ENCODE data around the gene MPV17L2. TPM values are rescaled to one million over a fixed set of nuclear protein-coding genes. Genes with fewer than 3 reads are reported as not detected.

The MPV17L2 gene
- total RNA-seq, 1 experiment from 2014 or later, result 12.9 TPM

- intact Hi-C loops (cut with micrococcal nuclease), result no loop called here
- H3K9me3 Mint-ChIP-seq (ENCODE audit: unreplicated experiment), result no peaks in the 10 kb centered on the region
- no TSS peak for BruUV-seq (replicated peaks)
- no peak overlapping the region for H3K27ac Mint-ChIP-seq (ENCODE audit: low read depth, unreplicated experiment)
- no peaks in the 10 kb centered on the region for H3K4me1 Mint-ChIP-seq (ENCODE audit: insufficient read depth, unreplicated experiment)
- no peaks in the 10 kb centered on the region for H3K27me3 Mint-ChIP-seq (ENCODE audit: insufficient read depth, unreplicated experiment)
- H3K4me3 Mint-ChIP-seq (ENCODE audit: unreplicated experiment), result no peak overlapping the region
- no peak for TF ChIP-seq CTCF (IDR thresholded peaks at IDR 0.05; ENCODE audit: unreplicated experiment)
- H3K36me3 Mint-ChIP-seq (ENCODE audit: insufficient read depth, unreplicated experiment), result no peaks in the 10 kb centered on the region
- POLR2A ChIA-PET, result interaction anchor here (0.7 kb wide), 1 partner anchor 11 kb away, joined by 3 read pairs; no protein-coding TSS in a partner anchor
- DNase-seq (ENCODE audit: unreplicated experiment), result no peak
- CTCF ChIA-PET, result interaction anchor here (0.6 to 0.7 kb wide), 3 partner anchors 34 to 143 kb away, joined by 3 to 4 read pairs (median 3); no protein-coding TSS in a partner anchor
Measured at GRCh38 chr19:18185538-18185937, 7.5 kb upstream of the MPV17L2 start.

- intact Hi-C loops (cut with micrococcal nuclease), result no loop called here
- DNase-seq (ENCODE audit: unreplicated experiment), result no peak
- H3K27me3 Mint-ChIP-seq (ENCODE audit: insufficient read depth, unreplicated experiment), result no peaks in the 10 kb centered on the region
- BruUV-seq (replicated peaks), result no TSS peak
- H3K9me3 Mint-ChIP-seq (ENCODE audit: unreplicated experiment), result no peaks in the 10 kb centered on the region
- ChIA-PET POLR2A (interaction anchor here (0.6 to 4.7 kb wide), 2 partner anchors 15 to 157 kb away, joined by 3 to 35 read pairs; partner anchors contain the start of gene IFI30), CTCF (interaction anchor here (0.6 kb wide), 1 partner anchor 18 kb away, joined by 3 read pairs; no protein-coding TSS in a partner anchor)
- H3K4me1 Mint-ChIP-seq (ENCODE audit: insufficient read depth, unreplicated experiment), result peaks cover 12% of the 10 kb centered on the region
- H3K36me3 Mint-ChIP-seq (ENCODE audit: insufficient read depth, unreplicated experiment), result peaks cover 10% of the 10 kb centered on the region
- H3K27ac Mint-ChIP-seq (ENCODE audit: low read depth, unreplicated experiment), result no peak overlapping the region
- TF ChIP-seq CTCF (IDR thresholded peaks at IDR 0.05; ENCODE audit: unreplicated experiment), result no peak
- H3K4me3 Mint-ChIP-seq (ENCODE audit: unreplicated experiment), result no peak overlapping the region
Measured at GRCh38 chr19:18190278-18190677, 2.7 kb upstream of the MPV17L2 start.

GRCh38 chr19:18191640-18192062 is 1.4 kb upstream of the MPV17L2 start:
- Mint-ChIP-seq H3K9me3 (ENCODE audit: unreplicated experiment) (no peaks in the 10 kb centered on the region), H3K27ac (ENCODE audit: low read depth, unreplicated experiment) (peak overlapping the region; percentile 72), H3K27me3 (ENCODE audit: insufficient read depth, unreplicated experiment) (no peaks in the 10 kb centered on the region), H3K4me1 (ENCODE audit: insufficient read depth, unreplicated experiment) (peaks cover 12% of the 10 kb centered on the region), H3K4me3 (ENCODE audit: unreplicated experiment) (peak overlapping the region; percentile 78), H3K36me3 (ENCODE audit: insufficient read depth, unreplicated experiment) (peaks cover 15% of the 10 kb centered on the region)
- ChIA-PET POLR2A (interaction anchor here (0.6 to 4.9 kb wide), 30 partner anchors 9 to 380 kb away, joined by 3 to 147 read pairs (median 8); partner anchors contain the start of genes IFI30, JUND, LSM4 and PGPEP1), CTCF (interaction anchor here (0.6 to 2.0 kb wide), 16 partner anchors 17 to 726 kb away, joined by 3 to 23 read pairs (median 4); partner anchors contain the start of gene IFI30)
- DNase-seq (ENCODE audit: unreplicated experiment), result peak; percentile 83
- TF ChIP-seq CTCF (IDR thresholded peaks at IDR 0.05; ENCODE audit: unreplicated experiment), result no peak
- intact Hi-C loops (cut with micrococcal nuclease), result loop anchor here (1.0 to 2.0 kb wide), 3 partner anchors 60 to 219 kb away; partner anchors contain the start of gene LSM4
- no TSS peak for BruUV-seq (replicated peaks)

- BruUV-seq (replicated peaks), result TSS peak; percentile 36
- Mint-ChIP-seq H3K4me3 (ENCODE audit: unreplicated experiment) (peak overlapping the region; percentile 78), H3K4me1 (ENCODE audit: insufficient read depth, unreplicated experiment) (peaks cover 12% of the 10 kb centered on the region), H3K27ac (ENCODE audit: low read depth, unreplicated experiment) (no peak overlapping the region), H3K9me3 (ENCODE audit: unreplicated experiment) (no peaks in the 10 kb centered on the region), H3K36me3 (ENCODE audit: insufficient read depth, unreplicated experiment) (peaks cover 26% of the 10 kb centered on the region), H3K27me3 (ENCODE audit: insufficient read depth, unreplicated experiment) (no peaks in the 10 kb centered on the region)
- intact Hi-C loops (cut with micrococcal nuclease), result loop anchor here (2.0 kb wide), 1 partner anchor 217 kb away; no protein-coding TSS in a partner anchor
- DNase-seq (ENCODE audit: unreplicated experiment), result no peak
- CTCF ChIA-PET, result interaction anchor here (0.6 to 1.5 kb wide), 4 partner anchors 9 to 60 kb away, joined by 3 to 7 read pairs (median 4); no protein-coding TSS in a partner anchor
- TF ChIP-seq CTCF (IDR thresholded peaks at IDR 0.05; ENCODE audit: unreplicated experiment), result no peak
- POLR2A ChIA-PET, result interaction anchor here (0.6 to 4.9 kb wide), 36 partner anchors 11 to 888 kb away, joined by 3 to 147 read pairs (median 4); partner anchors contain the start of genes CCDC124, GDF15, IFI30 and IQCN
Measured at GRCh38 chr19:18193388-18194180, 566 bp downstream of the MPV17L2 start.
